Measurements from ENCODE around the gene ARHGAP40.
"Not testable (repeated sequence)": the region's sequence is repeated elsewhere in the genome, so short reads cannot be mapped to it uniquely, and the experiment has no call there.

The ARHGAP40 gene

DNA sequence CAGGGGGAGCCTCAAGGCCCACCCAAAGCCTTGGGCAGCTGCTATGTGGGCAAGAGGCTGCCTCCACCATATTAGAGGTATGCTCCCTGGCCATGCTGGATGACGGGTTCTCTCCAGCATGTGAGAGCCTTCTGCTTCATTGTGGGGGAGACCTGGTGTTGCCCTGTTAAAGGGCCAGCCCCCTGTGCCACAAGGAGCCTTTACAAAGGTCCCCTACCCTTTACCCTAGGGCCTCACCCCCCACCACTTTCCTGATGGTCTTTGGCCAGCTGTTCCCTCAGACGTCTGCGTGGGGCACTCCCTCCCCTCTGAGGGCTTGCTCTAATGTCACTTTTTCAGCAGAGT lies 15.5 kb upstream of the ARHGAP40 start:
- DNase-seq (ENCODE audit: extremely low read depth in 1 of 2, low read depth in 1 of 2) = no peak

DNA sequence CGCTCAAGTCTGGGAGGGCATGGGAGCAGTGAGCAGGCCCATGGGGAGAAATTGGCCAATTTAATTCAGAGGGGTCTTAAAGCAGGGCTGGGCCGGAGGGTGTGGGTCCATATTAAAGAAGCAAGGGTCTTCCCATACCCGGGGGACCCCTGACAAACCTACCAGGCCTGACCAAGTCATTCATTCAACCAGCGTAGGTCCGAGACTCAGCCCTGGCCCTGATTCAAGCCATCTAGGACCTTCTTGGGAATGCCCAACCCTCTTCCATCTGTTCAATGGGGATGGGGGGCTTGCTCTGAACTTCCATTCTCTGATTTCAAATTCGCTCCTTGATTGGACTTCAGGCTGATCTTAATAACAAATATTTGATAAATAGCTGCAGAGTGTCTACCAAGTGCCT lies 13.3 kb upstream of the ARHGAP40 start:
- DNase-seq (ENCODE audit: extremely low read depth in 1 of 2, low read depth in 1 of 2) = no peak

DNA sequence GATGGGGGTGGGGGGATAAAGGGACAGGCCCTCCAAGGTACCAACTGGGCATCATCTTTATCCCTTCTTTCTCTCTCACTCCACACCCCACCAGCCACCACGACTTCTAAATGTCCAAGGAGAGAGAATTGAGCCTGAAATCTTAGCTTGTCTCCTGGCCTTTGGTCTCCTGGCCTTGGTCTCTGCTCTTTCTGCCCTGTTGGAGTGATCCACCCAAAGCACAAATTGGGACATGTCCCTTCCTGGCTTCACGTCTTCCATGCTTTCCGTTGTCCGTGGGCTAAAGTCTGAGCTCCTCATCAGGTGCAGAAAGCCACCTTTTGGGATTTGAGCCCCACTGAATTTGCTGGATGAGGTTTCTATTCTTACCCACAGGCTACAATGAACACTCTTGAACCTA lies 12.3 kb upstream of the ARHGAP40 start:
- no peak for DNase-seq (ENCODE audit: extremely low read depth in 1 of 2, low read depth in 1 of 2)

DNA sequence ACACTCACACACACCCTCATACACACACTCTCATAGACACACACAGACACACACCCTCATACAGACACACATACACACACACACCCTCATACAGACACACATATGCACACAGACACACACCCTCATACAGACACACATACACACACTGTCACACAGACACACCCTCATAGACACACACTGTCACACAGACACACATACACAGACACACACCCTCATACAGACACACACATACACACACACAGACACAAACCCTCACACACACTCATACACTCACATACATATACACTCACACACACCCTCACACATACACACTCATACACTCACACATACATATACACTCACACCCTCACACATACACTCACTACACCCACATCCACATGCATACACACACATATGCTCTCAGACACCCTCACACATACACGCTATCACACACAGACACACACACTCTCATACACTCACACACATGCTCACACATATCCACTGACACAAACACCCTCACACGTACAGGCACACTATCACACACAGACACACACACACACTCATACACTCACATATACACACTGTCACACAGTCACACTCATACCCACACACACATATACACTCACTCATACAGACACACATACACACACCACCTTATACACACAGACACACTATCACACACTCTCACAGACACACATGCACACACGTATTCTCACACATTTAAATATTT lies 11.5 kb upstream of the ARHGAP40 start:
- no peak for DNase-seq (ENCODE audit: extremely low read depth in 1 of 2, low read depth in 1 of 2)

DNA sequence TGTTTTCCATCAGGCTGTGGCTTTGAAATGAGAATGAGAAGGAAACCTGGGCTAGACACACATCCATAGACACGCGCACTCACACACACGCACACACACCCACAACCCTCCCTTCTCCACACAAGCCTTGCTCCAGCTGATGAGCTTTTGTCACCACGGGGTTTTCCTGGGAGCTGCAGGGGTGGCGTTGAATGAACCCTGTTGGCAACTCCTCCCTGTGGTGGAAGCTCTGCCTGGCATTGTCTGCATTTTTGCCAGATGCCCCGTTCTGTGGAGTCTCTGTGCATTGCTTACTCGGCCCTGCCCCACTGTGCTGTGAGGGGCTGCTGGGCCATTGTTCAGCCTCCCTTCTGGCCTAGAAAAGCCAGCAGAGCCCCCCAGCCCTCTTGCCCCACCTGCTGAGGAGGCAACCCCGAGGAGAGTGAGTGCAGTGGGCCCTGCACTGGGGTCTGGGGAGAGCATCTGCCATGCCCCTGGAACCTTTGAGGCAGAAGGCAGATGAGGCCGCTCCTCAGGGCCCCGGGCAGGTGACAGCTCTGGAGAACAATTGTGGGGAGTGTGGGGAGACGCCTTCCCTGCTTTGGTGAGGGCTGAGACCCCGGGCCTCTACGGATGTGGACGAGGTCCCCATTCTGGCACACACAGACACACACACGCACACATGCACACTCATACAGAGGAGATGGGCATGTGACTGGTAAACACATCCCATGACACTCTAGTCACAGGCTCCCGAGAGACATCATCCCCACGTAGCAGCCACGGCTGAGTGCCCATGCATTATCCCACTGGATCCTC lies 10.7 kb upstream of the ARHGAP40 start:
- no peak for DNase-seq (ENCODE audit: extremely low read depth in 1 of 2, low read depth in 1 of 2)

DNA sequence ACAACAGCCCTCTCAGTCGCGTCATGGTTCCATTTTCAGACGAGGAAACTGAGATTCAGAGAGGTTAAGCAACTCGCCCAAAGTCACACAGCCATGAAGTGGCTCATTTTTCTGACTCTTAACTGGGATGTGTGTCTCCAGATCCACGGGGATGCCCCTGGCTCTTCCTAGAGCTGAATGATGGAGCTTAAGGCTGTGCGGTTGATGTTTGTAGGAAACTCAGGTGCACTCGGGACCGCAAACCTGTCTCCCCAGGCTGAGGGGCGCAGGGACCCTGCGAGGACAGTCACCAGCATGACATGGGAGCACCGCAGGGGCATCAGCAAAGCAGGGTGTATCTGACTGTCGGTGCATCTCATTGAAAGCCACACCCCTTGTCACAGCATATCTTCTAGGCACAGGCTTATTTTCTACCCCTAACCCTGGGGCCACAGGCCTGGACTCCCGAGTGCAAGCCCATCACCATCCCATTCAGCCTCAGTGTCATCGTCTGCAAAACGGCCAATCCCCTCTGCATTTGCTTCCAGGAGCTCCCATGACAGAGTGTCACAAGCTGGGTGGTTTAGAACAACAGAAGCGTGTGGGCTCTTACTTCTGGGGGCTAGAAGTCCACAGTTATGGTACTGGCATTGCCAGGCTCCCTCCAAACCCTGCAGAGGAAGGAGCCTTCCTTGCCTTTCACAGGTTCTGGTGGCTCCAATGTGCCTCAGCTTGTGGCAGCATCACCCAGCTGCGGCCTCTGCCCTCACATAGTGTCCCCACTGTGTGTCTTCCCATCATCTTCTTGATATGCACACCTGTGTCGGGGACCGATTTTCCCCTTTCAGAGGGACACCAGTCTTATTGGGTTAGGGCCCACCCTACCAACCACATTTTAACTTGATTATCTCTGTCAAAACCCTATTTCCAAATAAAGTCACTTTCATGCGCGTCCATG lies 9.9 kb upstream of the ARHGAP40 start:
- no peak for DNase-seq (ENCODE audit: extremely low read depth in 1 of 2, low read depth in 1 of 2)

DNA sequence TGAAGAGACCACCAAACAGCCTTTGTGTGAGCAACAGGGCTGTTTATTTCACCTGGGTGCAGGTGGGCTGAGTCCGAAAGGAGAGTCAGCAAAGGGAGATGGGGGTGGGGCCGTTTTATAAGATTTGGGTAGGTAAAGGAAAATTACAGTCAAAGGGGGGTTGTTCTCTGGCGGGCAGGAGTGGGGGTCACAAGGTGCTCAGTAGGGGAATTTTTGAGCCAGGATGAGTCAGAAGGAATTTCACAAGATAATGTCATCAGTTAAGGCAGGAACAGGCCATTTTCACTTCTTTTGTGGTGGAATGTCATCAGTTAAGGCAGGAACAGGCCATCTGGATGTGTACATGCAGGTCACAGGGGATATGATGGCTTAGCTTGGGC lies 9.2 kb upstream of the ARHGAP40 start:
- not testable (repeated sequence) for DNase-seq (ENCODE audit: extremely low read depth in 1 of 2, low read depth in 1 of 2)

DNA sequence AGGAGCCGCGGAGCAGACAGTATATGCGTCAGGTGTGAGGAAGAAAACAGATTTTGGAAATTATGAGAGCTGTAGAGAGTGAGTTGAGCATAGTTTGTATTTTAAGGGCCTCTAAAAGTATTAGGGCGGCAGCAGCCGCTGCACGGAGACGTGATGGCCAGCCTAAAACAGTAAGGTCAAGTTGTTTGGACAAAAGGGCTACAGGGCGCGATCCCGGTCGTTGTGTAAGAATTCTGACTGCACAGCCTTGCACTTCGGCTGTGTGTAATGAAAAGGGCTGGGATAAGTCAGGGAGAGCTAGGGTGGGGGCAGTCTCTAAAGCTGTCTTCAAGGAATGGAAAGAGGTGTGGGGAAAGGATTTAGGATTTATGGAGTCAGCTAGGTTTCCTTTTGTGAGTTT lies 7.3 kb upstream of the ARHGAP40 start:
- not testable (repeated sequence) for DNase-seq (ENCODE audit: extremely low read depth in 1 of 2, low read depth in 1 of 2)

DNA sequence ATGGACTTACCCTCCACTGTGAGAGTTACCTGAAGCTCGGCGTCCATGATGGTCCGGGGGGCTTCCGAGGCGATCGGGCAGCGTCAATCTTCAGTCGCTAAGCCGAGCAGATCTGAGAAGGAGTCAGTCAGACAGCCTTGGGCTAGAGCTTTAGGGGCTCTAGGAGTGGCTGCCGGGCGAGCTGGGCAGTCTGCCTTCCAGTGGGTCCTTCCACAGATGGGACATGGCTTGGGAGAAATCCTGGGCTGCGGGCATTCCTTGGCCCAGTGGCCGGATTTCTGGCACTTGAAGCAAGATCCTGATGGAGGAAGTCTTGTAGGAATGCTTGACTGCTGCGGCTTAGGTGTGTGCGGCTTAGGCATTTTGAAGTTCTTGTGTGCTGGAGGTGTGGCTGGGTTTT lies 5.7 kb upstream of the ARHGAP40 start:
- not testable (repeated sequence) for DNase-seq (ENCODE audit: extremely low read depth in 1 of 2, low read depth in 1 of 2)

DNA sequence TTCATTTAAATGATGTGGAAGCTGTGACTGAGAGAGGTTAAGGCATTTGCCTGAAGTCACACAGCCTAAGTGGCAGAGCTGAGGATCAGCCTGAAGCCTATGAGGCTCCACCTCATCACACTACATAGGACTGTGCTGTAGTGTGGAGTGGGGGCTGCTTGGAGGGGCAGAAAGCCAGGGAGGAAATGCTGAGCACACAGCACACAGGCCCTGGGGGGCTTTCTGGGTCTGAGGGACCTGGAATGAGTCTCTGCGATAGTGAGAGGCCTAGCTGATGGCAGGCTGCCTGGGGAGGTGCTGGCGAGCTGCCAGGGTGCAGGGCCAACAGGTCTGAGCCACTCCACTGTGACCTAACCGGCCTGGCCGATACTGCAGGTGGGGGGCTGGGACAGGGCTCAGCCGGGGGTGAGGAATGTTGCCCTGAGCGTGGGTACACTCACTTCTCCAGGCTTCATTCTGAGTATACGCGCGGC lies 2.2 kb upstream of the ARHGAP40 start:
- no peak for DNase-seq (ENCODE audit: extremely low read depth in 1 of 2, low read depth in 1 of 2)

DNA sequence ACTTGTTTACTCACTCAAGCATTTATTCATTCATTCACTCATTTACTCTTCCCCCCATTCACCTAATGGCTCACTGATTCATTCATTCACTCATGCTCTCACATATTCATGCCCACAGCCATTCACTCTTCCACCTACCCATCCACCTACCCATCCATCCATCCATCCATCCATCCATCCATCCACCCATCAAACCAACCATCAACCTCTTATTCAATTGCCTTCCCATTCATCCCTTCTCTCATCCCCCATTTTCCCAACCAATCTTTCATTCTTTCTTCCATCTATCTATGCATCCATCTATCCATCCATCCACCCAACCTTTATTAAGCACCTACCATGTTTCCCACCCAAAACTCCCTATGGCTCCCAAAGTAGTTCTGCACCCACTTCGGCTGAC lies 1.6 kb upstream of the ARHGAP40 start:
- no peak for DNase-seq (ENCODE audit: extremely low read depth in 1 of 2, low read depth in 1 of 2)

DNA sequence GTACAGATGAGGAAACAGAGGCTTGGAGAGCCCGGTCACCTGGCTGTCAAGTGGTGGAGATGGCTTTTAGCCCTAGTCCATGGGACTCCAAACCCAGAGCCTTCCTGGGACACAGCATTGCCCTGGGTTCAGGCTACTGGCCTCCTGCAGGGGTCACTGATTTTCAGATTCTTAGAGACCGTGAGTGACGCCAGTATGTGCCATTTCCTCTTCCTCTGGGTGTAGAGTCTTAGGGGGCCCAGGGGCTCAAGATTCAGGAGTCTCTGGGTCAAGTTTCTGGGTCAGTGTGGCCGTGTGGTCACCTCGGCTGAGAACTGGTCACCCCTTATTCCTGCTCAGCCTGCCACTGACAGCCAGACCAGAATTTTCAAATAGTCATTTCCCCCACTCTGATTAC lies 574 bp downstream of the ARHGAP40 start:
- DNase-seq (ENCODE audit: extremely low read depth in 1 of 2, low read depth in 1 of 2) = no peak

DNA sequence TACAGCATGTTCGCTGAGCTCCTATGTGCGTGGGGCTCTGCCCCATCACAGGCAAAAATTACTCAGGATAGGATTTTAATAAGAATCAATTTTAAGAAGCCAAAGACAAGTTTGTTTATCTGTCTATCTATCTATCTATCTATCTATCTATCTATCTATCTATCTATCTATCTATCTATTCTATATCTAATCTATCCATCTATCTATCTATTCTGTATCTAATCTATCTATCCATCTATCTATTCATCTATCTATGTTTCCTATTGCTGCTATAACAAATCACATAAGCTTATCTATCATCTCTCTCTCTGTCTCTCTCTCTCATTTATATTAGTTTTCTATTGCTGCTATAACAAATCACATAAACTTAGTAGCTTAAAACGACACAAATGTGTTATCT lies 1.7 kb downstream of the ARHGAP40 start:
- DNase-seq (ENCODE audit: extremely low read depth in 1 of 2, low read depth in 1 of 2) = no peak

DNA sequence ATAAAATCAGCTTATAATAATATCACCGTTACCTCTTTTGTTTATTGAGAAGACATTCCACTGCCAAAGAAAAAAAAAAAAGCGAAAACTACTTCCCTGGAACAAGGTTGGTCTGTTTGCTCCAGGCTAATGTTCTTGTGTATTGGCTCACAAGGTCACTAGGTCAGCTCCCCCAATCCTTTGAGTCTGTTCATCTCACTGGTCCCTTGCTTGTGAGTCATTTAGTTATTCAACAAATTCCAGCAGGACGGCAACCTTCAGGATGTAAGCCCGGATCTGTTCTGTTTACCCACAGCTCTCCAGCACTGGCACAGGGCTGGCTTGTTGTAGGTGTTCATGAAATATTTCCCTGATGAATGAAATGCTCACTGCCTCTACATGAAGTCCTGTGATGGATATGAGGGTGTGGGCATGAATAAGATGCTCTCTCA lies 3.3 kb downstream of the ARHGAP40 start:
- no peak for DNase-seq (ENCODE audit: extremely low read depth in 1 of 2, low read depth in 1 of 2)

DNA sequence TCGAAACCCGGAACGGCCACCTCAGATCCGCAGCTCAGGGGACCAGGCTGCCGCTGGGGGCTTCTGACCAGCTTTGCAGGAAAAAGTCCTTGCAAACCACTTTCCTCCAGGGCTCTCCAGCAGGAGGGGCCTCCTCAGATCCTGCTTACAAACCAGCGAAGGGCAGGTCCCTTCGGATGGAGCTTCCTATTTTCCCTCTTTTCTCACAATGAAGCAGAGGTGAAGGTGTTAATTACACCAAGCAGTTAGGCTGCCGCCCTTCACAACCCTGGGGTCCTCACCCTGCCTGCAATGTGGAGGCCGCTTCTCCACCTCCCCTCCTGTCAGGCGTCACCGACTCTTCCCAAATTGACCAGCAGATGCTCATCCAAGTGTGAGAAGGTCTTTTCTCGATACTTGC lies 5.7 kb downstream of the ARHGAP40 start:
- DNase-seq (ENCODE audit: extremely low read depth in 1 of 2, low read depth in 1 of 2) = no peak

DNA sequence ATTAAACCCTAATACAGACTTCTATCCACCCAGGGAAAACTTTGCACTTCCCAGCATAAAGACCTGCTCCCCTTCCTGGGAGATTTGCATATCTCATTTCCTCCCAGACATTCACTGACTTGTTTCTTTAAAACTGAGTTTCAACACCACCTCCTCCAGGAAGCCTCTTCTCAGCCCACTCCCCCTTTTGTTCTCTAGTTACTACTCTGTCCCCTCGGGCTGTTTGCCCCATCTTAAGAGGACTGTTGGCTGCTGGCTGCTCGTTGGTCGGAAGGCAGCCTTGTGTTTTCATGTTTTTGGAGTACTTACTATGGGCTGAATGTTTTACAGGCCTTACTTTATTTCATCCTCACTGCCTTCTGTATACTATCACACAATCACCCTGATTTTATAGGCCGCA lies 6.6 kb downstream of the ARHGAP40 start:
- no peak for DNase-seq (ENCODE audit: extremely low read depth in 1 of 2, low read depth in 1 of 2)

DNA sequence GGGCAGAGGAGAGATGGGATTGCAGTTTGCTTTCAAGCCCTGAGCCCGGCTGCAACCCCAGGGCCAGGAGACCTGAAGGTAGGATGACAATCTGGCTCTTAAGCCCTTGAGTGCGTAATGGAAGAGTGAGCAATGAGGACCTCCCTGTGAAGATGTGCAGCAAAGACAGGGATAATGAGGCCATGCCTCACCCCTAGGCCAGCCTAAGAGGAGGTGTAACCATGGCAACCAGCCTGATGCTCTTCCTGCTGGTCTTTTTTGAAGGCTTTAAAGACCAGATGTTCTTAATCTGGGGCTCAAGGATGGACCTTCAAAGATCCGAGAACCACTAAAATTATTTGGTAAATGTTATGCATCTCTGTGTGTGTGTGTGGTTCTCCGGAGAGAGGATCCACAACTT lies 8.2 kb downstream of the ARHGAP40 start:
- no peak for DNase-seq (ENCODE audit: extremely low read depth in 1 of 2, low read depth in 1 of 2)

DNA sequence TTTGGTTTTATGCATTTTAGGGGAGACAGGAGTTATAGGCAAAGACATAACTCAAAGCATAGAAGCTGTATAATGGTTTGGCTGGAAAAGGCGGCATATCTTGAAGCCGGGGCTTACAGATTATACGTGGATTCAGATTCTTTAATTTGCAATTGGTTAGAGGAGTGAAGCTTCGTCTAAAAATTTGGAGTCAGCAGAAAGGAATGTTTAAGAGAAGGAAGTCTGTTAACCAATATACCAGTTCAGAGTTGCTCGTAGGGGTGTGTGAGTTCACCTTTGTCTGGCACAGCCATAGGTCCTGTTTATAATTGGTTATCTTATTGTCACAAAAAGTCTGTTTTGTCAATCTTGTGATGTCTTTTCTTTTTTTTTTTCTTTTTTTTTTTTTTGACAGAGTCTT lies 8.9 kb downstream of the ARHGAP40 start:
- no peak for DNase-seq (ENCODE audit: extremely low read depth in 1 of 2, low read depth in 1 of 2)

DNA sequence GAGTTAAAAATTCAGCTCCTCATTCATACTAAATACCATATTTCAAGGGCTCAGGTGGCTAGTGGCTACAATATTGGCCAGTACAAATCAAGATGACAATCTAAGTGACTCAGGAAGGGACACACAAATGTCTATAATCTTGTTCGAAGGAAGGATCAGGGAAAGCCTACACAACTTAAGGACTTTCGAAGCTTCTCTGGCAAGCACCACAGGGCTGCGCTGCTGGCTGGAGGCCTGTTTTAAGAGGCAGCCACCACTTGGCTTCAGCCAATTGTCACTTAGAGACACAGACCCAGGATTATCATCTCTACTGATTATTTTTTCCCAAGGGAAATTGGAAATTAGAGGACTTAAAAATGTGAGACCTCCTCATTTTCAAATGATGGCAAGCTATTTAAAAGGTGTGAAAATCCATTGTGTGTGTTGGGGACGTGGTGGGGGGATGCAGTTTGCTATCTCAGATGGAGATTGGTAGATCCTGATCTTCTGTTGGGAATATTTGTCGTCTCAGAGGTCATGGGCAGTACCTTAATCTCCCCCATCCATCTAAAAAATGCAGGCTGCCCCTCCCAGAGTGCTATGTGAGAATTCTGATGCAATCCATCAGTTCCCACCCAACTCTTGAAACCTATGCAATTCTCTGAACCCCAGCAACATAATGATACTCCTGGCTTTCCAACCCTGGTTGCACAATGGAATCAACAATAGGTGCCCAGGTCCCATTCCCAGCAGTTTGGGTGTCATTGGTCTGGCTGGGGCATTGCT lies 11.3 kb downstream of the ARHGAP40 start:
- no peak for DNase-seq (ENCODE audit: extremely low read depth in 1 of 2, low read depth in 1 of 2)

DNA sequence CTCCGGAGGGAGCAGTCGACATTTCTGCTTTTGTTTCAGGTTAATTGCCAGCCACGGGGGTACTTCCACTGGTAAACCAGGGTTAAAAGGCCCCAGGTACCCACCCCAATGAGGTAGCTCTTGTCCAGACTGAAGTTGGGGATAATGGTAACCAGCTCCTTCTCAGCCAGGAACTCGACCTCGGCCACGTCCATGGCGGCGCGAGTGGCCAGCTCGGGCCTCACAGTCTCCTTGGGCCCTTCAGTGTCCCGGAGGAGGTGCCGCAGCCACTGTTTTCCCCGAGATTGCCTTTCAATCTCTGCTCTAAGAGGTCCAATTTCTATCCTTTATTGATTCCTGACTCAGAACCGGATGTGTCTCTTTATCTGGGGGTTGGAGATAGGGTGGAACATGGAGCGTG lies 13.7 kb downstream of the ARHGAP40 start:
- no peak for DNase-seq (ENCODE audit: extremely low read depth in 1 of 2, low read depth in 1 of 2)

DNA sequence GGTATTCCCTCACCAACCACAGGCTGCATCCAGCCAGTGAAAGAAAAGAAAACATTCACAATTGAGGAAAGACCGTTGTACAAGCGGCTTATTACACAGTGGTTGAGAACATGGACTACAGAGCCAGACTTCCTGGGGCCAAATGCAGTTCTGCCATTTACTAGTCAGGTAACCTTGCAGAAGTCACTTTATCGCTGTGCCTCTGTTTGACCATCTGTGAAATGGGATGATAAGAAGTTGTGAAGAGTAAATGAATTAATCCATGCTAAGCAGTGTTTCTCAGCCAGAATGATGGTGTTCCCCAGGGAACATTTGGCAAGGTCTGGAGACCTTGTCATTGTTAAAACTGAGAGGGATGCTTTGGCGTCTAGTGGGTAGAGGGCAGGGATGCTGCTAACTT lies 14.8 kb downstream of the ARHGAP40 start:
- DNase-seq (ENCODE audit: extremely low read depth in 1 of 2, low read depth in 1 of 2) = no peak
